Heart right ventricle (tissue), 16 donors: ENCODE measurements around the gene SELENOV. TPM values are rescaled to one million over a fixed set of nuclear protein-coding genes. Genes with fewer than 3 reads are reported as not detected.

Source experiments
- ATAC-seq, 8 donors: fragments of 200-7000 bp; cut with Tn5 transposase; one replicate each; pipeline ENCODE4 v1.9.1; 2020; ENCODE audit warnings: mild to moderate bottlenecking in 8 of 8, moderate library complexity in 8 of 8, moderate number of reproducible peaks in 1 of 8
- DNase-seq, 2 donors: peaks; one replicate each; pipeline ENCODE4 v3.0.0-alpha.2; 2020
- H3K27ac ChIP-seq, 10 donors: fragments of 200-600 bp; sonication (generic) in 2 of 10; one replicate each; pipeline versions ENCODE4 v1.5.0 to v1.8.0; 2020 to 2022; ENCODE audit warnings: mild to moderate bottlenecking in 3 of 10
- H3K27me3 ChIP-seq, 7 donors: fragments of 200-600 bp; one replicate each; pipeline ENCODE4 v1.8.0; 2021 to 2022; ENCODE audit warnings: mild to moderate bottlenecking in 2 of 7
- H3K36me3 ChIP-seq, 9 donors: fragments of 200-600 bp; sonication (generic) in 1 of 9; one replicate each; pipeline versions ENCODE4 v1.5.0 to v1.8.0; 2020 to 2022; ENCODE audit warnings: mild to moderate bottlenecking in 2 of 9
- H3K4me1 ChIP-seq, 9 donors: fragments of 200-600 bp; sonication (generic) in 1 of 9; one replicate each; pipeline versions ENCODE4 v1.5.0 to v1.8.0; 2020 to 2022; ENCODE audit warnings: mild to moderate bottlenecking in 4 of 9
- H3K4me3 ChIP-seq, 10 donors: fragments of 200-600 bp; sonication (generic) in 2 of 10; one replicate each; pipeline versions ENCODE4 v1.5.0 to v1.8.0; 2020 to 2022; ENCODE audit warnings: mild to moderate bottlenecking in 7 of 10, moderate library complexity in 2 of 10
- H3K9me3 ChIP-seq, 11 donors: fragments of 200-600 bp in 10 of 11; sonication (generic) in 2 of 11; one replicate each; pipeline versions ENCODE4 v1.5.0 to v1.8.0; 2013 to 2022; ENCODE audit warnings: mild to moderate bottlenecking in 2 of 11, control low read depth in 1 of 11, moderate library complexity in 1 of 11
- WGBS, 2 donors: extraction: QIAGEN DNeasy Blood & Tissue Kit; methylation state at CpG; one replicate each; pipeline ENCODE4 v1.1.7; 2013; ENCODE audit warnings: inconsistent platforms in 1 of 2; 5-methylcytosine and 5-hydroxymethylcytosine counted together
- intact Hi-C, 10 donors: fragments of 100-400 bp; cut with DNase I; formaldehyde crosslinking; loops; one replicate each; pipeline versions ENCODE4 v1.11.1 to v1.14.2; 2022
- polyA plus RNA-seq, 2 donors: library from polyadenylated mRNA; stranded (reverse); fragments of 200-250 nt; gene quantifications; one replicate each; pipeline ENCODE4 v1.2.3, GENCODE V29; 2013
- total RNA-seq, 10 donors: library from RNA; stranded (reverse); fragmentation: NEBNext Ultra II Directional in 3 of 10; extraction: Animal tissue kit (Norgen Biotek cat#: 25700) in 3 of 10; gene quantifications; one replicate each; pipeline versions ENCODE4 v1.2.1 to v1.2.4, GENCODE V29; 2021 to 2023
- TF ChIP-seq, protein P1 (sequence below), 9 donors: fragments of 200-600 bp; sonication (generic) in 2 of 9; IDR thresholded peaks; one replicate each; pipeline versions ENCODE4 v1.5.0 to v1.8.0; 2021 to 2022; ENCODE audit warnings: antibody characterized with exemption in 9 of 9, mild to moderate bottlenecking in 5 of 9, moderate library complexity in 1 of 9
- donor health status: Arrhythmogenic right ventricular cardiomyopathy.
- donor health status: ischemic (EF 13 %, LVEDD 7.1; RV severe dilation, severe dysfunction).
- donor health status: healthy with polysubstance abuse.
- donor health status: DM: no; HTN: yes; CAD: no.
- donor health status: DM: no; HTN: no; CAD: no.
- donor health status: ischemic (EF 25% LVEDD 6.9; RV normal size, moderate dysfunction).
- donor health status: ischemic (EF 25% LVEDD 5.7; RV mildly dilated, moderate dysfunction).
- donor health status: healthy.
- donor health status: DM: yes; HTN: yes; CAD: no.
- donor health status: Ischemic cardiomyopathy.
- donor health status: ischemic (EF 35%, LVEDD 5.7; RV mildly dilated, moderate dysfunction).
- donor health status: nonischemic (EF 11% LVEDD 7.7; RV severe dilation, severe dysfunction).
- donor health status: DM: yes; HTN: yes; CAD: no.
- donor health status: PGD.
- donor health status: ischemic (EF 29% LVEDD 5.4; RV normal size, mild dysfunction).
- donor health status: nonischemic (EF 23%, LVEDD 6.1; RV moderate dilation, normal function).

The SELENOV gene
- total and polyA plus RNA-seq, 12 donors, result not detected

DNA sequence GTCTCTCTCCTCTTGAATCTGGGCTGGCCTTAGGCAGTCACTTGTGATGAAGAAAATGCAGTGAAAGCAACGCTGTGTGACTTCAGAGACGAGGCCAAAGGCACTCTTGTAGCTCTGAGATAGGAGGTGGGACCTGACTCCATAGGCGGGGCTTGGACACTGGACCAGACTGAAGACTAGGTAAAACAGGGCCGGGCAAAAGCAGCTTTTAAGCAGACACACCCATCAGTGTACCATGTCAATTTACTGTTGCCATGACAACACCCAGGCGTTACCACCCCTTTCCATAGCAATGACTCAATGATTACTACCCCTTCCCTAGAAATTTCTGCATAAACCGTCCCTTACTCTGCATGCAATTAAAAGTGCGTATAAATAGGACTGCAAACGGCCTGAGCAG is 31.7 kb downstream of the SELENOV start:
- H3K9me3 ChIP-seq, result no peaks in the 10 kb centered on the region
- no peak overlapping the region for H3K4me3 ChIP-seq
- peaks cover 0 to 5% (median 0%) of the 10 kb centered on the region in 9 donors for H3K4me1 ChIP-seq
- DNase-seq, result no peak
- no peak for ATAC-seq
- H3K27me3 ChIP-seq, result peaks cover 0 to 15% (median 1%) of the 10 kb centered on the region in 7 donors
- WGBS, 2 donors, result 52% methylated on average over 8 of the region's 8 CpGs
- no peak overlapping the region for H3K27ac ChIP-seq
- intact Hi-C loops, result loop anchor here in 1 of 10 donors (10.0 kb wide), 1 partner anchor 298 kb away; the partner anchor contains the start of gene FBL
- no peaks in the 10 kb centered on the region for H3K36me3 ChIP-seq
- TF ChIP-seq, protein P1, sequence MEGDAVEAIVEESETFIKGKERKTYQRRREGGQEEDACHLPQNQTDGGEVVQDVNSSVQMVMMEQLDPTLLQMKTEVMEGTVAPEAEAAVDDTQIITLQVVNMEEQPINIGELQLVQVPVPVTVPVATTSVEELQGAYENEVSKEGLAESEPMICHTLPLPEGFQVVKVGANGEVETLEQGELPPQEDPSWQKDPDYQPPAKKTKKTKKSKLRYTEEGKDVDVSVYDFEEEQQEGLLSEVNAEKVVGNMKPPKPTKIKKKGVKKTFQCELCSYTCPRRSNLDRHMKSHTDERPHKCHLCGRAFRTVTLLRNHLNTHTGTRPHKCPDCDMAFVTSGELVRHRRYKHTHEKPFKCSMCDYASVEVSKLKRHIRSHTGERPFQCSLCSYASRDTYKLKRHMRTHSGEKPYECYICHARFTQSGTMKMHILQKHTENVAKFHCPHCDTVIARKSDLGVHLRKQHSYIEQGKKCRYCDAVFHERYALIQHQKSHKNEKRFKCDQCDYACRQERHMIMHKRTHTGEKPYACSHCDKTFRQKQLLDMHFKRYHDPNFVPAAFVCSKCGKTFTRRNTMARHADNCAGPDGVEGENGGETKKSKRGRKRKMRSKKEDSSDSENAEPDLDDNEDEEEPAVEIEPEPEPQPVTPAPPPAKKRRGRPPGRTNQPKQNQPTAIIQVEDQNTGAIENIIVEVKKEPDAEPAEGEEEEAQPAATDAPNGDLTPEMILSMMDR (IDR thresholded peaks at IDR 0.05), result no peak

DNA sequence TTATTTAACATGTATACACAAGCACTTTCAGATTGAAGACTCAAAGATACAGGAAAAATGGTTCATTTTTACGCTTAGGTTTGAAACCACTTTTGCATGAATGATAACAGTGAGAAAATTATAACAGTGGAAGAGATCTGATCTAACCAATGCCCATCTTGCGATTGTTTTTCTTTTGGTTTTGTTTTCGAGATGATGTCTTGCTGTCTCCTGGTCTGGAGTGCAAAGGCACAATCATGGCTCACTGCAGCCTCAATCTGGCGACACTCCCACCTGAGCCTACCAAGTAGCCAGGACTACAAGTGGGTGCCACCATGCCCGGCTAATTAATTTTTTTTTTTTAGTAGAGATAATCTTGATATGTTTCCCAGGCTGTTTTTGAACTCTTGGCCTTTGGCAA is 35.3 kb downstream of the SELENOV start:
- Histone ChIP-seq H3K4me1 (peaks cover 0 to 21% (median 0%) of the 10 kb centered on the region in 9 donors), H3K9me3 (no peaks in the 10 kb centered on the region), H3K4me3 (no peak overlapping the region), H3K36me3 (no peaks in the 10 kb centered on the region), H3K27ac (no peak overlapping the region), H3K27me3 (peaks cover 0 to 32% (median 6%) of the 10 kb centered on the region in 7 donors)
- DNase-seq (no peak), ATAC-seq (no peak)
- WGBS, 2 donors, result 84 to 86% methylated on average over 5 of the region's 5 CpGs
- intact Hi-C loops, result loop anchor here in 8 of 10 donors (2.0 to 10.0 kb wide), 7 partner anchors 122 to 292 kb away; no protein-coding TSS in a partner anchor
- TF ChIP-seq, protein P1 (IDR thresholded peaks at IDR 0.05), result no peak

DNA sequence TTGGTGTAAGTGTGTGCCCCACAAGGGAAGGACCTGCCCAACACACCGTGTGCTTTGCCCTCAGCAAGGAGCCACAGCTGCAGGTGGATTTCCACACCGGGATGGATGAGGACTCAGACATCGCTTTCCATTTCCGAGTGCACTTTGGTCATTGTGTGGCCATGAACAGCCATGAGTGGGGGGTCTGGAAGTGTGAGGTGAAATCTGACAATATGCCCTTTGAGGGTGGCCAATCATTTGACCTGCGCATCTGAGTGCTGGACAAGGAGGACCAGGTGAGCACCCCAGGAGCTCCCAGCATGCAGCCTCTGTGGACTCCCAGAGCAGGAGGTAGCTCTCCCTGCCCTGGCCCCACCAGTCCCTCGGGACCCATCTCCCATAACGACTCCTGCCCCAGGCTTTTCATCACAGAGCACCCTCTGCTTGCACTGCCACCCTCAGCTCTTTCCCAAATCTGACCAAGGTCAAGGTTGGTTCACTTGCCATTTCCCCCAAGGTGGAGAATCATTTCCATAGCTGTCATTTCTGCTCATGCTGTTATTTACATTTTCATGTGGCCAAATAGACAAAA is 38.2 kb downstream of the SELENOV start:
- Histone ChIP-seq H3K27ac (no peak overlapping the region), H3K4me1 (peaks cover 0 to 24% (median 0%) of the 10 kb centered on the region in 9 donors), H3K9me3 (no peaks in the 10 kb centered on the region), H3K27me3 (peaks cover 0 to 24% (median 6%) of the 10 kb centered on the region in 7 donors), H3K36me3 (no peaks in the 10 kb centered on the region), H3K4me3 (no peak overlapping the region)
- intact Hi-C loops, result loop anchor here in 8 of 10 donors (2.0 to 10.0 kb wide), 7 partner anchors 118 to 289 kb away; no protein-coding TSS in a partner anchor
- TF ChIP-seq, protein P1 (IDR thresholded peaks at IDR 0.05), result no peak
- 61 to 66% methylated on average over 7 of the region's 7 CpGs for WGBS, 2 donors
- ATAC-seq (no peak), DNase-seq (no peak)

DNA sequence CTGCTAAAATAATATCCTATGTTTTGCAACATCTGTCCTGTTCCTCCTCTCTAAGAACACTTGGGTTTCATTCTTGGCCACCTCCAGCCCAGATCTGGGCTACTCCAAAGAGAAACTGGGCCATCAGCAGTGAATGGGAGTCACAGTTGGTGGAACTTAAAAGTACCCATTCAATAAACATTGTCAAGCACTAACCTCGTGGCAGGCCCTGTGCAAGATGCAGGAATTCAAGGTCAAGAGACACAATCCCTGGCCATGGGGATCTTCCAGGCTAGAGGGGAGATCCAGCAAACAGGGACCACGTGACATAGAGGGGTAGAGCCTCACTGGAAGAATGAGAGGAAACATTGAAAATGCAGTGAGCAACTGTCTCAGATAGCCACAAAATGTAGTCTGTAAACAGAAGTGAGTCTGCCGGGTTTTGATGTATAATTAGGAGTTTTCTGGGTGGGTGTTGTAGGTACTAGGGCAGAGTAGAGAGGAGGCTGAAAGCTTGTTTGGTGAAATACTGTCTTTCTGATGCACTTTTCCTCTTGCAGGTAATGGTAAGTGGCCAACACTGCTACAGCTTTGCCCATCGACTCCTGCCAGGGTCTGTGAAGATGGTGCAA is 39.9 kb downstream of the SELENOV start:
- H3K4me3 ChIP-seq, result no peak overlapping the region
- peaks cover 0 to 37% (median 0%) of the 10 kb centered on the region in 9 donors for H3K4me1 ChIP-seq
- H3K9me3 ChIP-seq, result no peaks in the 10 kb centered on the region
- intact Hi-C loops, result loop anchor here in 7 of 10 donors (5.0 to 10.0 kb wide), 6 partner anchors 117 to 287 kb away; no protein-coding TSS in a partner anchor
- no peaks in the 10 kb centered on the region for H3K36me3 ChIP-seq
- ATAC-seq, result no peak
- H3K27ac ChIP-seq, result no peak overlapping the region
- 71 to 72% methylated on average over 4 of the region's 4 CpGs for WGBS, 2 donors
- TF ChIP-seq, protein P1 (IDR thresholded peaks at IDR 0.05), result no peak
- peaks cover 0 to 24% (median 6%) of the 10 kb centered on the region in 7 donors for H3K27me3 ChIP-seq
- DNase-seq, result no peak
